ENCODE results near the gene BCL2.

- no peak for TF ChIP-seq CTCF (IDR thresholded peaks at IDR 0.05; ENCODE audit: low read depth, low read length)
- no peak for TF ChIP-seq EZH2phosphoT487 (IDR thresholded peaks at IDR 0.05; ENCODE audit: low read depth)
Observed at GRCh38 chr18:63192885-63193349, 126.7 kb downstream of the BCL2 start.
